Transverse colon (tissue), 3 donors: ENCODE data around the gene CPXM1.

Source experiments
- CTCF ChIP-seq, 5 experiments: fragments of 200-600 bp in 3 of 5; fragments of 450-650 bp in 2 of 5; sonication (generic) in 3 of 5; IDR thresholded peaks; 1 replicate in 2 of 5; 2 replicates in 3 of 5; pipeline ENCODE4 v1.5.1; 2016 to 2017; ENCODE audit warnings: antibody characterized with exemption in 5 of 5, inconsistent platforms in 3 of 5, mild to moderate bottlenecking in 2 of 5, moderate library complexity in 1 of 5
- POLR2A ChIP-seq: fragments of 450-650 bp; IDR thresholded peaks from one replicate; pipeline ENCODE4 v1.6.1; 2016; ENCODE audit warnings: antibody characterized with exemption, mild to moderate bottlenecking, moderate library complexity

- TF ChIP-seq POLR2A (no peak), CTCF (IDR thresholded peaks at IDR 0.05) (no peak)
Observed at GRCh38 chr20:2847802-2848201, 47.4 kb upstream of the CPXM1 start.
